ENCODE results near the gene ARHGEF9.
"Not testable (repeated sequence)": the region's sequence is repeated elsewhere in the genome, so short reads cannot be mapped to it uniquely, and the experiment has no call there.

The ARHGEF9 gene

GRCh38 chrX:63656871-63657580, 128.0 kb downstream of the ARHGEF9 start:
- DNase-seq, result no peak

- no peak for DNase-seq
Measured at GRCh38 chrX:63652086-63652765, 132.8 kb downstream of the ARHGEF9 start.

GRCh38 chrX:63645748-63646147, 139.3 kb downstream of the ARHGEF9 start:
- DNase-seq, result not testable (repeated sequence)

- no peak for DNase-seq
Measured at GRCh38 chrX:63635750-63636149, 149.3 kb downstream of the ARHGEF9 start.

GRCh38 chrX:63613531-63614028, 171.4 kb downstream of the ARHGEF9 start:
- DNase-seq, result no peak

- no peak for DNase-seq
Measured at GRCh38 chrX:63585936-63586335, 199.1 kb downstream of the ARHGEF9 start.

Data from CD4-positive, alpha-beta T cell treated with Interleukin-6 for 4 hours (primary cell).